IMR-90 (cell line): ENCODE measurements around the gene OAS3. TPM values are rescaled to one million over a fixed set of nuclear protein-coding genes. Genes with fewer than 3 reads are reported as not detected.

ENCODE experiments used
- ATAC-seq: fragments of 200-7000 bp; cut with Tn5 transposase; 2 replicates; pipeline ENCODE4 v1.9.1; 2020; ENCODE audit warnings: low read depth, mild to moderate bottlenecking, moderate library complexity
- BruUV-seq: library from RNA; stranded (reverse); fragments of 400-500 nt; replicated peaks from 2 replicates; lab custom pipeline; 2021; lab: Mats Ljungman, UMichigan
- CTCF ChIA-PET: fragments of 300-600 bp; formaldehyde crosslinking; extraction: SDS; loops from one replicate; lab custom pipeline; 2021; ENCODE audit warnings: antibody characterized with exemption; lab: Yijun Ruan, JAX
- POLR2A ChIA-PET: fragments of 300-600 bp; sonication (Branson Sonifier 250); formaldehyde crosslinking; loops from one replicate; lab custom pipeline; 2022; ENCODE audit warnings: antibody characterized with exemption; ENCODE audit not compliant: unreplicated experiment; lab: Charles Lee
- DNase-seq: peaks from one replicate; pipeline ENCODE4 v3.0.0; 2013
- H2AFZ ChIP-seq: replicated peaks from 2 replicates; pipeline ENCODE3; 2013; ENCODE audit warnings: low read length, mild to moderate bottlenecking; ENCODE audit not compliant: poor library complexity
- H2AK5ac ChIP-seq: 2 replicates; pipeline ENCODE4 v1.6.1; 2013; ENCODE audit warnings: low read depth, low read length, inconsistent platforms
- H2AK9ac ChIP-seq: replicated peaks from 2 replicates; pipeline ENCODE3; 2013; ENCODE audit warnings: mild to moderate bottlenecking, low read depth, low read length, moderate library complexity; ENCODE audit not compliant: poor library complexity
- H2BK120ac ChIP-seq: 2 replicates; pipeline ENCODE4 v1.6.1; 2013; ENCODE audit warnings: low read depth, low read length, inconsistent platforms
- H2BK15ac ChIP-seq: 3 replicates; pipeline ENCODE4 v1.6.1; 2013; ENCODE audit warnings: low read depth, low read length, inconsistent platforms
- H2BK20ac ChIP-seq: 2 replicates; pipeline ENCODE4 v1.6.1; 2013; ENCODE audit warnings: low read depth, mild to moderate bottlenecking, inconsistent platforms, low read length, moderate library complexity
- H2BK5ac ChIP-seq: 2 replicates; pipeline ENCODE4 v1.6.1; 2013; ENCODE audit warnings: mild to moderate bottlenecking, low read depth, low read length, inconsistent platforms; ENCODE audit not compliant: poor library complexity, severe bottlenecking
- H3K14ac ChIP-seq: replicated peaks from 2 replicates; pipeline ENCODE4 v1.6.1; 2013; ENCODE audit warnings: low read depth, low read length, inconsistent platforms
- H3K18ac ChIP-seq: 2 replicates; pipeline ENCODE4 v1.6.1; 2013; ENCODE audit warnings: low read depth, low read length, control low read depth
- H3K23ac ChIP-seq: 2 replicates; pipeline ENCODE4 v1.6.1; 2013; ENCODE audit warnings: low read depth, low read length, inconsistent platforms
- H3K27ac ChIP-seq: 2 replicates; pipeline ENCODE4 v1.5.1; 2013; ENCODE audit warnings: mild to moderate bottlenecking, control low read depth, low read length; ENCODE audit not compliant: insufficient read depth
- H3K27me3 ChIP-seq: 2 replicates; pipeline ENCODE4 v1.6.1; 2013; ENCODE audit warnings: low read length; ENCODE audit not compliant: control insufficient read depth, insufficient read depth
- H3K36me3 ChIP-seq: 2 replicates; pipeline ENCODE4 v1.6.1; 2013; ENCODE audit warnings: low read length, mixed read lengths; ENCODE audit not compliant: control insufficient read depth, insufficient read depth
- H3K4ac ChIP-seq: 2 replicates; pipeline ENCODE4 v1.6.1; 2013; ENCODE audit warnings: low read depth, low read length, inconsistent platforms
- H3K4me1 ChIP-seq: 2 replicates; pipeline ENCODE4 v1.6.1; 2013; ENCODE audit warnings: low read length, mixed read lengths; ENCODE audit not compliant: control insufficient read depth, insufficient read depth
- H3K4me2 ChIP-seq: 2 replicates; pipeline ENCODE4 v1.6.1; 2013; ENCODE audit warnings: low read depth, mild to moderate bottlenecking, control low read depth, low read length, moderate library complexity
- H3K4me3 ChIP-seq: 2 replicates; pipeline ENCODE4 v1.5.1; 2013; ENCODE audit warnings: low read depth, mild to moderate bottlenecking, control low read depth, low read length, moderate library complexity; ENCODE audit not compliant: insufficient read depth
- H3K56ac ChIP-seq: 2 replicates; pipeline ENCODE4 v1.6.1; 2013; ENCODE audit warnings: low read length, inconsistent platforms; ENCODE audit not compliant: insufficient read depth; ENCODE audit errors: extremely low read depth
- H3K79me1 ChIP-seq, 2 experiments: 2 replicates each; pipeline ENCODE4 v1.6.1; 2013; ENCODE audit warnings: low read length in 2 of 2, inconsistent platforms in 1 of 2, low read depth in 1 of 2
- H3K9ac ChIP-seq: 2 replicates; pipeline ENCODE4 v1.6.1; 2013; ENCODE audit warnings: low read depth, low read length, control low read depth
- H3K9me1 ChIP-seq: 2 replicates; pipeline ENCODE4 v1.6.1; 2013; ENCODE audit warnings: low read length, inconsistent platforms; ENCODE audit not compliant: insufficient read depth
- H3K9me3 ChIP-seq: 2 replicates; pipeline ENCODE4 v1.6.1; 2013; ENCODE audit warnings: low read length; ENCODE audit not compliant: control insufficient read depth, insufficient read depth
- H4K20me1 ChIP-seq: 2 replicates; pipeline ENCODE4 v1.6.1; 2013; ENCODE audit warnings: low read length, inconsistent platforms; ENCODE audit not compliant: insufficient read depth
- H4K5ac ChIP-seq: 2 replicates; pipeline ENCODE4 v1.6.1; 2013; ENCODE audit warnings: mild to moderate bottlenecking, low read depth, low read length, control low read depth
- H4K8ac ChIP-seq, 2 experiments: 2 replicates each; pipeline ENCODE4 v1.6.1; 2013; ENCODE audit warnings: low read depth in 2 of 2, low read length in 2 of 2, control low read depth in 1 of 2, inconsistent platforms in 1 of 2
- H4K91ac ChIP-seq: 2 replicates; pipeline ENCODE4 v1.6.1; 2013; ENCODE audit warnings: low read depth, low read length, inconsistent platforms; ENCODE audit not compliant: insufficient read depth
- CTCF ChIP-seq: conservative IDR thresholded peaks from 2 replicates; pipeline ENCODE4 v1.5.1; 2012; ENCODE audit warnings: mild to moderate bottlenecking, low read depth, low read length, improper control_type of control experiment
- FOS ChIP-seq: fragments of 150-350 bp; IDR thresholded peaks from 2 replicates; pipeline ENCODE4 v1.6.1; 2016; ENCODE audit warnings: low read depth, low read length
- POLR2A ChIP-seq: IDR thresholded peaks from 2 replicates; pipeline ENCODE4 v1.6.1; 2012; ENCODE audit warnings: mild to moderate bottlenecking, low read depth, low read length
- RFX5 ChIP-seq: IDR thresholded peaks from 2 replicates; pipeline ENCODE4 v1.8.0; 2012; ENCODE audit warnings: low read depth, mild to moderate bottlenecking, low read length, moderate library complexity
- WGBS, 2 experiments: methylation state at CpG; one replicate each; pipeline versions ENCODE4 v1.1.5 to v1.1.7; 2013; ENCODE audit warnings: missing lambda C conversion rate in 2 of 2; ENCODE audit not compliant: insufficient read length in 1 of 2; ENCODE audit errors: extremely low coverage in 2 of 2; 5-methylcytosine and 5-hydroxymethylcytosine counted together
- dilution Hi-C: fragments of 300-500 bp; cut with HindIII; formaldehyde crosslinking; loops from one replicate; pipeline ENCODE4 v1.14.3; 2018; ENCODE audit warnings: low sequenced_read_pairs; ENCODE audit not compliant: unreplicated experiment
- in situ Hi-C: fragments of 300-500 bp; cut with MboI; formaldehyde crosslinking; loops from 3 replicates; pipeline ENCODE4 v1.14.3; 2019; ENCODE audit warnings: low sequenced_read_pairs, inconsistent platforms, mixed read lengths
- intact Hi-C: fragments of 100-400 bp; cut with micrococcal nuclease; formaldehyde crosslinking; loops from 2 replicates; pipeline ENCODE4 v1.10.0; 2022
- polyA plus RNA-seq, 3 experiments: library from polyadenylated mRNA; depleted of rRNA; stranded (reverse); fragments of >200 nt; gene quantifications; 2 replicates each; pipeline ENCODE4 v1.2.3, GENCODE V29; 2012; ENCODE audit warnings: low replicate concordance in 1 of 3
- total RNA-seq: library from RNA; depleted of rRNA; stranded (reverse); fragments of >200 nt; gene quantifications from 2 replicates; pipeline ENCODE4 v1.2.3, GENCODE V29; 2012
- TF ChIP-seq, protein P1 (sequence below): fragments of 150-350 bp; IDR thresholded peaks from 2 replicates; pipeline ENCODE4 v1.6.1; 2016; ENCODE audit warnings: low read depth, mild to moderate bottlenecking, low read length, moderate library complexity, borderline replicate concordance

OAS3 gene
- total and polyA plus RNA-seq, 2 of the 4 experiments (the other 2 are of a cell fraction): 4.1 to 7.8 TPM

GRCh38 chr12:112947314-112947713 is 9.0 kb downstream of the OAS3 start:
- no peak overlapping the region for H2AFZ ChIP-seq
- no peak overlapping the region for H3K9ac ChIP-seq
- no CpG with 5 or more reads among the region's 1 CpG for WGBS, 2 experiments
- in situ Hi-C loops: no loop called here
- H3K4me2 ChIP-seq: no peak overlapping the region
- CTCF ChIA-PET: no interaction called here
- H4K8ac ChIP-seq: no peak overlapping the region
- no peak overlapping the region for H2BK20ac ChIP-seq
- no peak overlapping the region for H4K91ac ChIP-seq
- no peak overlapping the region for H3K27ac ChIP-seq
- DNase-seq (no peak), ATAC-seq (no peak)
- H4K5ac ChIP-seq: no peak overlapping the region
- no peak overlapping the region for H3K56ac ChIP-seq
- no peaks in the 10 kb centered on the region for H3K27me3 ChIP-seq
- H4K20me1 ChIP-seq: no peaks in the 10 kb centered on the region
- no peak overlapping the region for H2AK9ac ChIP-seq
- H3K4me3 ChIP-seq: no peak overlapping the region
- H3K9me3 ChIP-seq: no peaks in the 10 kb centered on the region
- H3K18ac ChIP-seq: no peak overlapping the region
- intact Hi-C loops: no loop called here
- H3K4me1 ChIP-seq: no peaks in the 10 kb centered on the region
- dilution Hi-C loops: no loop called here
- H3K9me1 ChIP-seq: 0 out of 2 replicates have a peak, but pooled peaks cover 3% of the 10 kb centered on the region
- H2AK5ac ChIP-seq: no peak overlapping the region
- H3K79me1 ChIP-seq: no peaks in the 10 kb centered on the region
- TF ChIP-seq POLR2A (no peak), CTCF (no peak), RFX5 (no peak), FOS (no peak)
- TF ChIP-seq, protein P1, sequence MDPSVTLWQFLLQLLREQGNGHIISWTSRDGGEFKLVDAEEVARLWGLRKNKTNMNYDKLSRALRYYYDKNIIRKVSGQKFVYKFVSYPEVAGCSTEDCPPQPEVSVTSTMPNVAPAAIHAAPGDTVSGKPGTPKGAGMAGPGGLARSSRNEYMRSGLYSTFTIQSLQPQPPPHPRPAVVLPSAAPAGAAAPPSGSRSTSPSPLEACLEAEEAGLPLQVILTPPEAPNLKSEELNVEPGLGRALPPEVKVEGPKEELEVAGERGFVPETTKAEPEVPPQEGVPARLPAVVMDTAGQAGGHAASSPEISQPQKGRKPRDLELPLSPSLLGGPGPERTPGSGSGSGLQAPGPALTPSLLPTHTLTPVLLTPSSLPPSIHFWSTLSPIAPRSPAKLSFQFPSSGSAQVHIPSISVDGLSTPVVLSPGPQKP: no peak
- H2BK15ac ChIP-seq: no peak overlapping the region
- H3K14ac ChIP-seq: no peak overlapping the region
- POLR2A ChIA-PET: no interaction called here
- no peak overlapping the region for H2BK5ac ChIP-seq
- H2BK120ac ChIP-seq: no peak overlapping the region
- no TSS peak for BruUV-seq
- no peak overlapping the region for H3K4ac ChIP-seq
- H3K36me3 ChIP-seq: no peaks in the 10 kb centered on the region
- no peak overlapping the region for H3K23ac ChIP-seq
